CD4-positive, CD25-positive, alpha-beta regulatory T cell (primary cell): ENCODE data around the gene STAG3. TPM values are rescaled to one million over a fixed set of nuclear protein-coding genes. Genes with fewer than 3 reads are reported as not detected.
A peak's percentile ranks its signal among the peaks of the same experiment; 100 is the strongest.
"Not testable (repeated sequence)": the region's sequence is repeated elsewhere in the genome, so short reads cannot be mapped to it uniquely, and the experiment has no call there.

Experiments used
- ATAC-seq, 2 donors: fragments of 150-1000 bp; cut with Tn5 transposase; one replicate each; pipeline ENCODE4 v1.10.0; 2021; ENCODE audit warnings: low read depth in 2 of 2, moderate number of reproducible peaks in 2 of 2, moderate library complexity in 1 of 2
- DNase-seq, 3 donors: peaks; one replicate each; pipeline versions ENCODE4 v3.0.0 to v3.0.0-alpha.2; 2012 to 2022; ENCODE audit warnings: mixed read lengths in 1 of 3
- H3K27ac ChIP-seq: one replicate; pipeline ENCODE4 v1.7.0; 2013; ENCODE audit warnings: mild to moderate bottlenecking, low read length; ENCODE audit not compliant: insufficient read depth, poor library complexity, severe bottlenecking
- H3K27me3 ChIP-seq: one replicate; pipeline ENCODE4 v1.7.0; 2013; ENCODE audit warnings: low read length; ENCODE audit not compliant: control insufficient read depth, insufficient read depth
- H3K36me3 ChIP-seq: one replicate; pipeline ENCODE4 v1.7.0; 2013; ENCODE audit warnings: mild to moderate bottlenecking, low read length, moderate library complexity; ENCODE audit not compliant: control insufficient read depth, insufficient read depth
- H3K4me1 ChIP-seq: 2 replicates; pipeline ENCODE4 v1.7.0; 2013; ENCODE audit warnings: mild to moderate bottlenecking, low read length; ENCODE audit not compliant: insufficient read depth, control insufficient read depth, poor library complexity, severe bottlenecking
- H3K4me3 ChIP-seq: one replicate; pipeline ENCODE4 v1.7.0; 2013; ENCODE audit warnings: low read depth, mild to moderate bottlenecking, low read length, moderate library complexity
- H3K9me3 ChIP-seq, 2 experiments: 1 replicate in 1 of 2; 2 replicates in 1 of 2; pipeline ENCODE4 v1.7.0; 2013; ENCODE audit warnings: low read length in 2 of 2, mild to moderate bottlenecking in 1 of 2, moderate library complexity in 1 of 2; ENCODE audit not compliant: control insufficient read depth in 2 of 2
- H3K27ac Mint-ChIP-seq, 3 donors: one replicate each; pipeline ENCODE4 v1.8.0; 2020 to 2022; ENCODE audit warnings: mild to moderate bottlenecking in 3 of 3, mixed read lengths in 3 of 3, moderate library complexity in 2 of 3
- H3K27me3 Mint-ChIP-seq: one replicate; pipeline ENCODE4 v1.8.0; 2022; ENCODE audit warnings: mild to moderate bottlenecking, mixed read lengths
- H3K36me3 Mint-ChIP-seq: one replicate; pipeline ENCODE4 v1.8.0; 2020; ENCODE audit warnings: mixed read lengths
- H3K4me1 Mint-ChIP-seq, 4 donors: one replicate each; pipeline ENCODE4 v1.8.0; 2020 to 2022; ENCODE audit warnings: mixed read lengths in 4 of 4, mild to moderate bottlenecking in 1 of 4
- H3K4me3 Mint-ChIP-seq, 4 donors: one replicate each; pipeline ENCODE4 v1.8.0; 2020 to 2022; ENCODE audit warnings: mild to moderate bottlenecking in 4 of 4, mixed read lengths in 4 of 4, moderate library complexity in 3 of 4
- H3K9me3 Mint-ChIP-seq, 7 donors: one replicate each; pipeline ENCODE4 v1.8.0; 2020 to 2022; ENCODE audit warnings: mixed read lengths in 7 of 7, mild to moderate bottlenecking in 3 of 7, moderate library complexity in 2 of 7
- polyA plus RNA-seq, 4 donors: library from polyadenylated mRNA; unstranded; fragments of 300-500 nt; fragmentation: Illumina TruSeq; gene quantifications; one replicate each; pipeline ENCODE4 v1.2.3, GENCODE V29; 2021
- total RNA-seq: library from RNA; stranded (reverse); gene quantifications from one replicate; pipeline ENCODE4 v1.2.3, GENCODE V29; 2022

Gene STAG3
- total and polyA plus RNA-seq, 5 donors from 2014 or later: 0.53 to 6.2 (median 0.82) TPM

- not testable (repeated sequence) for H3K4me3 ChIP-seq, H3K4me1 ChIP-seq, ATAC-seq, DNase-seq, H3K36me3 ChIP-seq, H3K9me3 Mint-ChIP-seq, H3K4me3 Mint-ChIP-seq, H3K27ac Mint-ChIP-seq, H3K27ac ChIP-seq, H3K27me3 ChIP-seq, H3K9me3 ChIP-seq
- H3K36me3 Mint-ChIP-seq: peaks cover 11% of the 10 kb centered on the region
- H3K27me3 Mint-ChIP-seq: peaks cover 11% of the 10 kb centered on the region
- peaks cover 0 to 14% (median 3%) of the 10 kb centered on the region in 4 donors for H3K4me1 Mint-ChIP-seq
Observed at GRCh38 chr7:100195901-100196322, 18.2 kb downstream of the STAG3 start.

- Histone ChIP-seq H3K4me1 (no peaks in the 10 kb centered on the region), H3K36me3 (no peaks in the 10 kb centered on the region), H3K4me3 (no peak overlapping the region), H3K27ac (no peak overlapping the region), H3K27me3 (no peaks in the 10 kb centered on the region), H3K9me3 (no peaks in the 10 kb centered on the region)
- peaks cover 12% of the 10 kb centered on the region for H3K27me3 Mint-ChIP-seq
- peaks cover 0 to 2% (median 0%) of the 10 kb centered on the region in 4 donors for H3K4me1 Mint-ChIP-seq
- DNase-seq (no peak), ATAC-seq (no peak)
- H3K36me3 Mint-ChIP-seq: peaks cover 15% of the 10 kb centered on the region
- H3K4me3 Mint-ChIP-seq: no peak overlapping the region
- H3K9me3 Mint-ChIP-seq: no peaks in the 10 kb centered on the region
- H3K27ac Mint-ChIP-seq: no peak overlapping the region
Observed at GRCh38 chr7:100198266-100198665, 20.5 kb downstream of the STAG3 start.

GRCh38 chr7:100200693-100201092 lies 23.0 kb downstream of the STAG3 start:
- peaks cover 19% of the 10 kb centered on the region for H3K36me3 Mint-ChIP-seq
- peaks cover 0 to 2% (median 0%) of the 10 kb centered on the region in 4 donors for H3K4me1 Mint-ChIP-seq
- no peak overlapping the region for H3K4me3 ChIP-seq
- H3K9me3 ChIP-seq: no peaks in the 10 kb centered on the region
- H3K27ac Mint-ChIP-seq: no peak overlapping the region
- H3K4me1 ChIP-seq: no peaks in the 10 kb centered on the region
- no peak overlapping the region for H3K4me3 Mint-ChIP-seq
- no peaks in the 10 kb centered on the region for H3K9me3 Mint-ChIP-seq
- no peaks in the 10 kb centered on the region for H3K27me3 ChIP-seq
- no peaks in the 10 kb centered on the region for H3K36me3 ChIP-seq
- DNase-seq (no peak), ATAC-seq (no peak)
- H3K27ac ChIP-seq: no peak overlapping the region
- peaks cover 12% of the 10 kb centered on the region for H3K27me3 Mint-ChIP-seq

GRCh38 chr7:100204454-100204853 lies 26.7 kb downstream of the STAG3 start:
- no peaks in the 10 kb centered on the region for H3K9me3 Mint-ChIP-seq
- no peak for DNase-seq
- no peak for ATAC-seq
- Histone ChIP-seq H3K4me3 (no peak overlapping the region), H3K9me3 (no peaks in the 10 kb centered on the region), H3K4me1 (peaks cover 12% of the 10 kb centered on the region), H3K27me3 (no peaks in the 10 kb centered on the region), H3K27ac (no peak overlapping the region), H3K36me3 (no peaks in the 10 kb centered on the region)
- H3K36me3 Mint-ChIP-seq: peaks cover 8% of the 10 kb centered on the region
- H3K4me3 Mint-ChIP-seq: no peak overlapping the region
- H3K27ac Mint-ChIP-seq: no peak overlapping the region
- peaks cover 9% of the 10 kb centered on the region for H3K27me3 Mint-ChIP-seq
- peaks cover 13 to 21% (median 14%) of the 10 kb centered on the region in 4 donors for H3K4me1 Mint-ChIP-seq

DNA sequence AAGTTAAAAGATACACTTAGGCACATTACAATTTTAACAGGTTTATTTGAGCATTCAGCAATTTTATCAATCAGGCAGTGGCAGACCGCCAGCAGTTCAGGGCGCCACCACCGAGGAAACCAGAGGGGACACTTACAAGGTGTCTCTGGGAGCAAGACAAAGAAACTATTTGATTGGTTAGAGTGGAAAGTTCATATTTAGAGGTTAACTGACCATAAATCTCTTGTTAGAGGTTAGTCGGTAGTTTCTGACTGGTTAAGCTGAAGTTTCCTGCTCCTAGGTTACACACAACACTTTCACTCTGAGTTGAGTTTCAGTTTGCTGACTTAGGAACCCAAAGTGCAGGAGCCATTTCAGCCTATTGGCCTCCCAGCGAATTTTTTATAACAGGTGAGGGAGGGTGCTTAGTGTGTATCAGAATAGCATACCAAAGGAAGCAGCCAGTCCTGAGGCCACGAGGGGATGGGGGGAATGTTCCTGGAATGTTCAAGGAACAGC lies 31.2 kb downstream of the STAG3 start:
- no peak overlapping the region for H3K27ac ChIP-seq
- Mint-ChIP-seq H3K36me3 (peaks cover 2% of the 10 kb centered on the region), H3K4me1 (peaks cover 26 to 46% (median 33%) of the 10 kb centered on the region in 4 donors), H3K27me3 (peaks cover 5% of the 10 kb centered on the region), H3K4me3 (peak overlapping the region in 3 of 4 donors; percentile 70 to 78 (median 75)), H3K9me3 (no peaks in the 10 kb centered on the region), H3K27ac (peak overlapping the region; percentile 31 to 90 (median 76))
- H3K4me1 ChIP-seq: peaks cover 29% of the 10 kb centered on the region
- no peaks in the 10 kb centered on the region for H3K9me3 ChIP-seq
- no peaks in the 10 kb centered on the region for H3K36me3 ChIP-seq
- H3K4me3 ChIP-seq: peak overlapping the region; percentile 33
- ATAC-seq: peak; percentile 57 to 62
- DNase-seq: peak in 2 of 3 donors; percentile 36 to 82
- no peaks in the 10 kb centered on the region for H3K27me3 ChIP-seq

DNA sequence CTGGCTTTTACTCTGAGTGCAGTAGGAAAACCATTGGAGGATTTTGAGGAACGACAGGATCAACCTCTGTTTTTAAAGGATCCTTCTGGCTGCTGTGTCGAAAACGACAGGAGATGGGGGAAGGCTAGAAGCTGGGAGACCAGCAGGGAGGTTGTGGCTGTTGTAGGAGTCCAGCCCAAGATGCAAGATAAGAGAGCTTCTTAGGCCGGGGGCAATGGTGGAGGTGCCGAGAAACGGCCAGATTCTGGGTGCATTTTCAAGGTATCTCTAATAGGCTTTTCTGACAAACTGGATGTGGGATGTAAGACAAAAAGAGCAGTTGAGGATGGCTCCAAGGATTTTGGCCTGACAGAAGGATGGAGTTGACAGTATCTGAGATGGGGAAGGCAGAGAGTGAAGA lies 31.8 kb downstream of the STAG3 start:
- H3K4me1 Mint-ChIP-seq: peaks cover 29 to 51% (median 33%) of the 10 kb centered on the region in 4 donors
- H3K4me1 ChIP-seq: peaks cover 29% of the 10 kb centered on the region
- H3K9me3 Mint-ChIP-seq: no peaks in the 10 kb centered on the region
- no peak overlapping the region for H3K4me3 ChIP-seq
- no peaks in the 10 kb centered on the region for H3K36me3 ChIP-seq
- no peaks in the 10 kb centered on the region for H3K9me3 ChIP-seq
- peak overlapping the region; percentile 45 to 90 (median 49) for H3K27ac Mint-ChIP-seq
- no peaks in the 10 kb centered on the region for H3K27me3 ChIP-seq
- peak overlapping the region in 3 of 4 donors; percentile 12 to 78 (median 42) for H3K4me3 Mint-ChIP-seq
- DNase-seq (no peak), ATAC-seq (no peak)
- H3K36me3 Mint-ChIP-seq: no peaks in the 10 kb centered on the region
- no peak overlapping the region for H3K27ac ChIP-seq
- H3K27me3 Mint-ChIP-seq: peaks cover 5% of the 10 kb centered on the region

DNA sequence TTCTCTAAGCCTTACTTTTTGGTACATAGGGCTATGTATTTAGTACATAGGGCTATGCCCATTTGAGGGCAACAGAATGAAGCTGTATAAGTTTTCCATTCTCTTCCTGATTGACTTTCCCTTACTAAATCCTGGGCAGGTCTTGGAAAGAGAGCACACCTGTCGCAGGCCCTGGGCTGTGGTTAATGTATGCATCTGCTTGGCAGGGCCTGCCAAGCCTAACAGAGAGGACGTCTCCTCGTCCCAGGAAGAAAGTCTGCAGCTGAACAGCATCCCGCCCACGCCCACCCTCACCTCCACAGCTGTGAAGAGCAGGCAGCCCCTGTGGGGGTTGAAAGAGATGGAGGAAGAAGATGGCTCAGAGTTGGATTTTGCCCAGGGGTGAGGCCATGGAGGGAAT lies 33.1 kb downstream of the STAG3 start:
- H3K36me3 ChIP-seq: no peaks in the 10 kb centered on the region
- no peaks in the 10 kb centered on the region for H3K9me3 ChIP-seq
- peak overlapping the region; percentile 51 to 85 (median 80) for H3K27ac Mint-ChIP-seq
- H3K27me3 Mint-ChIP-seq: peaks cover 5% of the 10 kb centered on the region
- H3K36me3 Mint-ChIP-seq: no peaks in the 10 kb centered on the region
- DNase-seq: no peak
- H3K4me3 ChIP-seq: peak overlapping the region; percentile 37
- H3K27ac ChIP-seq: peak overlapping the region; percentile 53
- no peak for ATAC-seq
- no peaks in the 10 kb centered on the region for H3K27me3 ChIP-seq
- peak overlapping the region in 1 of 4 donors; percentile 24 for H3K4me3 Mint-ChIP-seq
- no peaks in the 10 kb centered on the region for H3K9me3 Mint-ChIP-seq
- peaks cover 29% of the 10 kb centered on the region for H3K4me1 ChIP-seq
- peaks cover 29 to 61% (median 36%) of the 10 kb centered on the region in 4 donors for H3K4me1 Mint-ChIP-seq

DNA sequence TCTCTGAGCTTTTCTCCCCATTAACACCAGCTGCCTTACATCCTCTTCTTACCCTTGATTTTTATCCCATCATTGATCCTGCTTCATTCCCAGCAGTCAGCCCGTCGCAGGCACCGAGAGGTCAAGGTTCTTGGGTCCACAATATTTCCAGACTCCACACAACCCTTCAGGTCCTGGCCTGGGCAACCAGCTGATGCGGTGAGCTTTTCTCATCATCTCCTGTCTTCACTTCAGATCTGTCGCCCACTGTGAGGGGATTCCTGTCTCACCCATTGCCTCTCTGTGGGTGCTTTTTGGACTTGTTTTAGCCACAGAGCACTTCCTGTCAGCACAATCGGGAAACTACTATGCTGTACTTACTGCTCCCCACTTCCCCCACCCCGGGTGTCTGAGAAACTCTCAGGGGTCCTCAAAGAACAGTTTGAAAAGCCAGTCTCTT lies 33.6 kb downstream of the STAG3 start:
- peak; percentile 46 to 62 for ATAC-seq
- Histone ChIP-seq H3K36me3 (no peaks in the 10 kb centered on the region), H3K27ac (peak overlapping the region; percentile 53), H3K27me3 (no peaks in the 10 kb centered on the region), H3K9me3 (no peaks in the 10 kb centered on the region), H3K4me1 (peaks cover 29% of the 10 kb centered on the region), H3K4me3 (peak overlapping the region; percentile 37)
- Mint-ChIP-seq H3K36me3 (no peaks in the 10 kb centered on the region), H3K9me3 (no peaks in the 10 kb centered on the region), H3K27me3 (peaks cover 5% of the 10 kb centered on the region), H3K4me1 (peaks cover 29 to 61% (median 37%) of the 10 kb centered on the region in 4 donors), H3K27ac (peak overlapping the region; percentile 80 to 97 (median 96)), H3K4me3 (peak overlapping the region in 3 of 4 donors; percentile 49 to 71 (median 70))
- peak in 2 of 3 donors; percentile 32 to 67 for DNase-seq
